HG03575 (cell line): ENCODE results near the gene GJC1.

Experiments
- ATAC-seq: cut with Tn5 transposase; IDR thresholded peaks from one replicate; pipeline ENCODE4 v1.9.1; 2021; ENCODE audit not compliant: unreplicated experiment, insufficient number of reproducible peaks, low FRiP score; ENCODE audit errors: extremely low read depth

GJC1 gene

GRCh38 chr17:44829523-44830358, at the start of gene GJC1:
TSS of gene GJC1 (minus strand) at chr17:44830287. CDS start at chr17:44805817, 24,470 bp downstream.
- no peak for ATAC-seq

- ATAC-seq: no peak
These were observed 49.3 kb upstream of the GJC1 start for GRCh38 chr17:44879376-44879775.

- ATAC-seq: no peak
These were observed 48.6 kb upstream of the GJC1 start for GRCh38 chr17:44878627-44879221.

GRCh38 chr17:44877121-44877520, 47.0 kb upstream of the GJC1 start:
- ATAC-seq: no peak

GRCh38 chr17:44875761-44876160, 45.7 kb upstream of the GJC1 start:
- no peak for ATAC-seq

- ATAC-seq: no peak
These were observed 42.2 kb upstream of the GJC1 start for GRCh38 chr17:44872131-44872768.

- no peak for ATAC-seq
These were observed 41.5 kb upstream of the GJC1 start for GRCh38 chr17:44871556-44871955.

GRCh38 chr17:44867841-44868240, 37.8 kb upstream of the GJC1 start:
- ATAC-seq: no peak

GRCh38 chr17:44865931-44866330, 35.8 kb upstream of the GJC1 start:
- ATAC-seq: no peak

GRCh38 chr17:44865231-44865660, 35.2 kb upstream of the GJC1 start:
- no peak for ATAC-seq

GRCh38 chr17:44864831-44865230, 34.7 kb upstream of the GJC1 start:
- ATAC-seq: no peak

GRCh38 chr17:44863061-44863918, 33.2 kb upstream of the GJC1 start:
- ATAC-seq: no peak

- ATAC-seq: no peak
These were observed 32.3 kb upstream of the GJC1 start for GRCh38 chr17:44862278-44862914.

- ATAC-seq: no peak
These were observed 29.6 kb upstream of the GJC1 start for GRCh38 chr17:44859701-44860100.

- no peak for ATAC-seq
These were observed 24.1 kb upstream of the GJC1 start for GRCh38 chr17:44854192-44854591.

- ATAC-seq: no peak
These were observed 20.5 kb upstream of the GJC1 start for GRCh38 chr17:44850612-44851011.

GRCh38 chr17:44850025-44850424, 19.9 kb upstream of the GJC1 start:
- ATAC-seq: no peak

GRCh38 chr17:44848961-44849489, 18.9 kb upstream of the GJC1 start:
- no peak for ATAC-seq
